OCI-LY1 (cell line): Measurements from ENCODE around the gene SRRD.

Experiments used
- H2AFZ ChIP-seq: fragments of 200-600 bp; sonication (generic), shearing (Covaris generic); 2 replicates; pipeline ENCODE4 v1.6.0; 2014; ENCODE audit warnings: antibody characterized with exemption, mild to moderate bottlenecking, low read length
- H3F3A ChIP-seq: fragments of 200-600 bp; sonication (generic), shearing (Covaris generic); 2 replicates; pipeline ENCODE4 v1.6.0; 2014; ENCODE audit warnings: mild to moderate bottlenecking, antibody characterized with exemption, low read length, moderate library complexity; ENCODE audit not compliant: insufficient read depth
- H3K27ac ChIP-seq: fragments of 200-600 bp; sonication (generic); 2 replicates; pipeline ENCODE4 v1.5.1; 2014; ENCODE audit warnings: low read length, mixed run types, mild to moderate bottlenecking, low read depth; ENCODE audit not compliant: poor library complexity, severe bottlenecking
- H3K27me3 ChIP-seq: fragments of 200-600 bp; sonication (generic); 2 replicates; pipeline ENCODE4 v1.6.0; 2014; ENCODE audit warnings: antibody characterized with exemption, mild to moderate bottlenecking, low read length, moderate library complexity; ENCODE audit not compliant: insufficient read depth
- H3K36me3 ChIP-seq: fragments of 200-600 bp; sonication (generic); 2 replicates; pipeline ENCODE4 v1.6.1; 2014; ENCODE audit warnings: mild to moderate bottlenecking, antibody characterized with exemption, low read length, moderate library complexity, mixed read lengths; ENCODE audit not compliant: insufficient read depth
- H3K4me1 ChIP-seq: fragments of 200-600 bp; sonication (generic); 2 replicates; pipeline ENCODE4 v1.5.1; 2014; ENCODE audit warnings: mild to moderate bottlenecking, low read length, moderate library complexity; ENCODE audit not compliant: insufficient read depth, severe bottlenecking
- H3K4me2 ChIP-seq: fragments of 200-600 bp; sonication (generic), shearing (Covaris generic); 2 replicates; pipeline ENCODE4 v1.6.1; 2014; ENCODE audit warnings: low read length
- H3K4me3 ChIP-seq: fragments of 200-600 bp; sonication (generic); 2 replicates; pipeline ENCODE4 v1.5.1; 2014; ENCODE audit warnings: low read length, low read depth, mild to moderate bottlenecking, mixed read lengths; ENCODE audit not compliant: poor library complexity, severe bottlenecking
- H3K79me2 ChIP-seq: fragments of 200-600 bp; shearing (Covaris generic); 2 replicates; pipeline ENCODE4 v1.6.1; 2016; ENCODE audit warnings: mixed run types, low read length, mixed read lengths; ENCODE audit not compliant: insufficient read depth
- H3K9ac ChIP-seq: fragments of 200-600 bp; sonication (generic), shearing (Covaris generic); 2 replicates; pipeline ENCODE4 v1.6.1; 2014; ENCODE audit warnings: mild to moderate bottlenecking, low read length, mixed read lengths
- H3K9me2 ChIP-seq: fragments of 200-600 bp; sonication (generic), shearing (Covaris generic); 2 replicates; pipeline ENCODE4 v1.6.1; 2014; ENCODE audit warnings: low read depth, mild to moderate bottlenecking, low read length, mixed read lengths
- H3K9me3 ChIP-seq: fragments of 200-600 bp; shearing (Covaris generic); 2 replicates; pipeline ENCODE4 v1.6.1; 2014; ENCODE audit warnings: low read length, mixed read lengths
- H4K20me1 ChIP-seq: fragments of 200-600 bp; sonication (generic), shearing (Covaris generic); 2 replicates; pipeline ENCODE4 v1.6.0; 2016; ENCODE audit warnings: mild to moderate bottlenecking, low read length; ENCODE audit not compliant: insufficient read depth
- CTCF ChIP-seq: fragments of 200-600 bp; sonication (generic), shearing (Covaris generic); IDR thresholded peaks from 2 replicates; pipeline ENCODE4 v1.5.1; 2017; ENCODE audit warnings: mild to moderate bottlenecking, antibody characterized with exemption, low read length, moderate library complexity, mixed read lengths
- EZH2 ChIP-seq: fragments of 200-600 bp; sonication (generic), shearing (Covaris generic); IDR thresholded peaks from 2 replicates; pipeline ENCODE4 v1.8.0; 2017; ENCODE audit warnings: borderline replicate concordance, mixed run types, mild to moderate bottlenecking, antibody characterized with exemption, low read length, moderate library complexity, mixed read lengths

SRRD gene

DNA sequence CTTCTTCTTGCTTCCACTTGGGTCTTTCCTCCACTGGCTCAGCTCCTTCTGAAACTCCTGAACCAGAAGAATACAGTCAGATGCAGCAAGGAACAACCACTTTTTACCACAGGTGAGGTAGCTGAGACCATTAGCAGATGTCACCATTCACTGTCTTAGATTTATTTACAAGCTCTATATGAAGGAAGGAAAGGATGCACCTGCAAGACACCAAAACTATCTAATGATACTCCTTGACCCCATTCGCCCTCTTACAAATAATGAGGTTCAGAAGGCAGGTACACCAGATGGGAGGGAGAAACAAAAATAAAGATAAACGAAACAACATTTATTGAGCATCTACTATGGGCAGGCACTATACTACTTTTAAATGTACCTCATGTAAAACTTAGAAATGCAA is 18.3 kb downstream of the SRRD start:
- no peak overlapping the region for H3K4me2 ChIP-seq
- no peak overlapping the region for H3K4me3 ChIP-seq
- no peaks in the 10 kb centered on the region for H3K27me3 ChIP-seq
- no peaks in the 10 kb centered on the region for H3K79me2 ChIP-seq
- no peak overlapping the region for H3K27ac ChIP-seq
- H3K9me3 ChIP-seq: no peaks in the 10 kb centered on the region
- no peak for TF ChIP-seq CTCF
- TF ChIP-seq EZH2: no peak
- H3K4me1 ChIP-seq: peaks cover 18% of the 10 kb centered on the region
- H2AFZ ChIP-seq: no peak overlapping the region
- no peaks in the 10 kb centered on the region for H3F3A ChIP-seq
- H3K9ac ChIP-seq: no peak overlapping the region
- H3K36me3 ChIP-seq: peaks cover 83% of the 10 kb centered on the region
- H3K9me2 ChIP-seq: no peaks in the 10 kb centered on the region
- no peaks in the 10 kb centered on the region for H4K20me1 ChIP-seq

DNA sequence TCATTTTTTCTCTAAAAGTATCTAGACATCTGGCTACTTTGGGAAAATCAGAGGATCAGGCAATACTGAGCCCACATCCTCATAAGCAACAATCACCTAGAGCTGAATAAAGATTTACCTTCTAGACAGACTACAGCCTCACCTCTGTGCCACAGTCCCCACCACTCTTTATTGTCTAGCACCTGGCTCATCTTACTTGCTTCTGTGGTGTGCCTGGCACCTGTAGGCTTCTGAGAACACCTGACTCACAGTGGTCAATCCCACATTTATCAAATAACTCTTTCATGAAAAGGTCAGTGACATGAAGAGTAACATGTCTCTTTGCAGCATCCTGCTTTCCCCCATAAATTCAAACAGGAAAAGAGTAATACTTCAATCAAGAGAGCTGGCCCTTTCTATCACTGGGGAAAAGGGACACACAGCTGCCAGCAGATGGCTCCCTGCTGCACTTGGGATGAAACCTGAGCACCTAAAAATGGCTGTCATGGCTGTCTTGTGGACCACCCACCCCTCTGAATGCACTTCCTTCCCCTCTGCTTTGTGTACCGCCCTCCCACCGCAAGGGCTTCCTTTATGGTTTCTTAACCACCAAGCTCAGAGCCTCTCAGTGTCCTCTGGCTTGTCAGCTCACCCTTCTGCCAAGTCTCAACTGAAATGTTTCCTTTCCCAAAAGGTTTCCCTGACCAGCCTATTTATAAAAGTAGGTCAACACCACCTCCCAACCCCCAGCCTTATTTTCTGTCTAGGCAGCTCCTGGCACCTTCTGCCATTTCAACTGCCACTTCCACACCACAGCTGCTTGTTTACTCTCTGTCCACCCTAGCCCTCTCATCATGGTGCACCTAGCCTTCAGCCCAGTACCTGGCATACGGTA is 19.2 kb downstream of the SRRD start:
- no peak overlapping the region for H2AFZ ChIP-seq
- no peaks in the 10 kb centered on the region for H4K20me1 ChIP-seq
- no peaks in the 10 kb centered on the region for H3K9me3 ChIP-seq
- peak overlapping the region; percentile 36; the same call in 1 of the 2 replicates for H3K9ac ChIP-seq
- H3K4me2 ChIP-seq: peak overlapping the region; percentile 6; the same call in 1 of the 2 replicates
- H3K27ac ChIP-seq: peak overlapping the region; percentile 78
- no peaks in the 10 kb centered on the region for H3K79me2 ChIP-seq
- no peak for TF ChIP-seq EZH2
- TF ChIP-seq CTCF: peak; percentile 92
- peaks cover 84% of the 10 kb centered on the region for H3K36me3 ChIP-seq
- H3F3A ChIP-seq: no peaks in the 10 kb centered on the region
- peaks cover 18% of the 10 kb centered on the region for H3K4me1 ChIP-seq
- no peaks in the 10 kb centered on the region for H3K9me2 ChIP-seq
- H3K4me3 ChIP-seq: no peak overlapping the region
- H3K27me3 ChIP-seq: no peaks in the 10 kb centered on the region

- Histone ChIP-seq H3K4me2 (no peak overlapping the region), H3K27ac (peak overlapping the region; percentile 78), H3K27me3 (no peaks in the 10 kb centered on the region), H2AFZ (no peak overlapping the region), H3K9ac (peak overlapping the region; percentile 36; the same call in 1 of the 2 replicates), H3K79me2 (no peaks in the 10 kb centered on the region), H3K36me3 (peaks cover 89% of the 10 kb centered on the region), H3K9me2 (no peaks in the 10 kb centered on the region), H3K4me3 (no peak overlapping the region), H3K4me1 (peaks cover 18% of the 10 kb centered on the region), H4K20me1 (no peaks in the 10 kb centered on the region), H3K9me3 (no peaks in the 10 kb centered on the region), H3F3A (no peaks in the 10 kb centered on the region)
- TF ChIP-seq EZH2 (no peak), CTCF (no peak)
Observed at GRCh38 chr22:26503758-26504157, 20.1 kb downstream of the SRRD start.
